ENCODE measurements around the gene PADI3. TPM values are rescaled to one million over a fixed set of nuclear protein-coding genes. Genes with fewer than 3 reads are reported as not detected.

PADI3 gene
- total and polyA plus RNA-seq, 2 experiments from 2014 or later, result 0.37 to 0.80 TPM

DNA sequence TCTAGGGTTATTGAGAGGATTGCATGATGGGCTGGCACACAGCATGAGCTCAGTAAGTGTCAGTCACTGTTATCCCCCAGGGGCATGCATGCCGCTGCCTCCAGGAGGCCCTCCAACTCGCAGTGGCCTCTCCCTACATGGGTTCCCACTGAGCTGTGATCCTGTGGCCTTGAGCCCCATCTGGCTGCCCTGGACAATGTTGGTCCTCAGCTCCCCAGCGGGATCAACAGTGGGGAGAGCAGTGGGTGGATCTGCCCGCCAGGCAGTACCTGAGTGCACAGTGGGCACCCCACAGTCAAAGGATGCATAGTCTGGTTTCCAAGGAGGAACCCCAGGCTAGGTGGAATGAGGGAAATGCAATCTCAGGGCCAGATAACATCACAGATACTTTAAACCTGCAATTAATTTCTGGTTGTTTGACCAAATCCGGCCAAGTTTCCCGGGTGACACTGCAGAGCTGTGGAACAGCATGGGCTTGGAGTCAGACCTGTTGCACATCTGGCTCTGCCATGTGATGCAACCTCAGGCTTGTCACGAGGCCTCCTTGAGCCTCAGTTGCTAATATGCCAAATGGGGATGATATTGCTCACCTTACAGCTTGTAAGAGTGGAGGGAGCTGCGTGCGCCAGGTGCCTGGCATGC is 9.3 kb downstream of the PADI3 start:
- Mint-ChIP-seq H3K4me3 (no peak overlapping the region), H3K27me3 (ENCODE audit: insufficient read depth, low read depth, poor library complexity) (peaks cover 11% of the 10 kb centered on the region), H3K9me3 (no peaks in the 10 kb centered on the region), H3K36me3 (ENCODE audit: low read depth) (no peaks in the 10 kb centered on the region), H3K4me1 (no peaks in the 10 kb centered on the region), H3K27ac (no peak overlapping the region)
- no peaks in the 10 kb centered on the region for H4K20me1 ChIP-seq (replicated peaks; ENCODE audit: insufficient read depth)
- no peaks in the 10 kb centered on the region for H3K79me2 ChIP-seq (replicated peaks; ENCODE audit: insufficient read depth)
- DNase-seq (ENCODE audit: low spot score) (no peak), ATAC-seq (no peak)
- H3K4me3 ChIP-seq, result no peak overlapping the region
- H3K27me3 ChIP-seq (ENCODE audit: insufficient read depth), result no peaks in the 10 kb centered on the region
- no peak overlapping the region for H3K4me2 ChIP-seq
- H2AFZ ChIP-seq, result no peak overlapping the region
- TF ChIP-seq ZNF114 (CRISPR knock-in tag; IDR thresholded peaks at IDR 0.05) (no peak), CREB1 (CRISPR knock-in tag; IDR thresholded peaks at IDR 0.05; ENCODE audit: low read depth) (no peak), ZNF331 (CRISPR knock-in tag; IDR thresholded peaks at IDR 0.05; ENCODE audit: low read depth) (no peak)
- TF ChIP-seq, protein P1, sequence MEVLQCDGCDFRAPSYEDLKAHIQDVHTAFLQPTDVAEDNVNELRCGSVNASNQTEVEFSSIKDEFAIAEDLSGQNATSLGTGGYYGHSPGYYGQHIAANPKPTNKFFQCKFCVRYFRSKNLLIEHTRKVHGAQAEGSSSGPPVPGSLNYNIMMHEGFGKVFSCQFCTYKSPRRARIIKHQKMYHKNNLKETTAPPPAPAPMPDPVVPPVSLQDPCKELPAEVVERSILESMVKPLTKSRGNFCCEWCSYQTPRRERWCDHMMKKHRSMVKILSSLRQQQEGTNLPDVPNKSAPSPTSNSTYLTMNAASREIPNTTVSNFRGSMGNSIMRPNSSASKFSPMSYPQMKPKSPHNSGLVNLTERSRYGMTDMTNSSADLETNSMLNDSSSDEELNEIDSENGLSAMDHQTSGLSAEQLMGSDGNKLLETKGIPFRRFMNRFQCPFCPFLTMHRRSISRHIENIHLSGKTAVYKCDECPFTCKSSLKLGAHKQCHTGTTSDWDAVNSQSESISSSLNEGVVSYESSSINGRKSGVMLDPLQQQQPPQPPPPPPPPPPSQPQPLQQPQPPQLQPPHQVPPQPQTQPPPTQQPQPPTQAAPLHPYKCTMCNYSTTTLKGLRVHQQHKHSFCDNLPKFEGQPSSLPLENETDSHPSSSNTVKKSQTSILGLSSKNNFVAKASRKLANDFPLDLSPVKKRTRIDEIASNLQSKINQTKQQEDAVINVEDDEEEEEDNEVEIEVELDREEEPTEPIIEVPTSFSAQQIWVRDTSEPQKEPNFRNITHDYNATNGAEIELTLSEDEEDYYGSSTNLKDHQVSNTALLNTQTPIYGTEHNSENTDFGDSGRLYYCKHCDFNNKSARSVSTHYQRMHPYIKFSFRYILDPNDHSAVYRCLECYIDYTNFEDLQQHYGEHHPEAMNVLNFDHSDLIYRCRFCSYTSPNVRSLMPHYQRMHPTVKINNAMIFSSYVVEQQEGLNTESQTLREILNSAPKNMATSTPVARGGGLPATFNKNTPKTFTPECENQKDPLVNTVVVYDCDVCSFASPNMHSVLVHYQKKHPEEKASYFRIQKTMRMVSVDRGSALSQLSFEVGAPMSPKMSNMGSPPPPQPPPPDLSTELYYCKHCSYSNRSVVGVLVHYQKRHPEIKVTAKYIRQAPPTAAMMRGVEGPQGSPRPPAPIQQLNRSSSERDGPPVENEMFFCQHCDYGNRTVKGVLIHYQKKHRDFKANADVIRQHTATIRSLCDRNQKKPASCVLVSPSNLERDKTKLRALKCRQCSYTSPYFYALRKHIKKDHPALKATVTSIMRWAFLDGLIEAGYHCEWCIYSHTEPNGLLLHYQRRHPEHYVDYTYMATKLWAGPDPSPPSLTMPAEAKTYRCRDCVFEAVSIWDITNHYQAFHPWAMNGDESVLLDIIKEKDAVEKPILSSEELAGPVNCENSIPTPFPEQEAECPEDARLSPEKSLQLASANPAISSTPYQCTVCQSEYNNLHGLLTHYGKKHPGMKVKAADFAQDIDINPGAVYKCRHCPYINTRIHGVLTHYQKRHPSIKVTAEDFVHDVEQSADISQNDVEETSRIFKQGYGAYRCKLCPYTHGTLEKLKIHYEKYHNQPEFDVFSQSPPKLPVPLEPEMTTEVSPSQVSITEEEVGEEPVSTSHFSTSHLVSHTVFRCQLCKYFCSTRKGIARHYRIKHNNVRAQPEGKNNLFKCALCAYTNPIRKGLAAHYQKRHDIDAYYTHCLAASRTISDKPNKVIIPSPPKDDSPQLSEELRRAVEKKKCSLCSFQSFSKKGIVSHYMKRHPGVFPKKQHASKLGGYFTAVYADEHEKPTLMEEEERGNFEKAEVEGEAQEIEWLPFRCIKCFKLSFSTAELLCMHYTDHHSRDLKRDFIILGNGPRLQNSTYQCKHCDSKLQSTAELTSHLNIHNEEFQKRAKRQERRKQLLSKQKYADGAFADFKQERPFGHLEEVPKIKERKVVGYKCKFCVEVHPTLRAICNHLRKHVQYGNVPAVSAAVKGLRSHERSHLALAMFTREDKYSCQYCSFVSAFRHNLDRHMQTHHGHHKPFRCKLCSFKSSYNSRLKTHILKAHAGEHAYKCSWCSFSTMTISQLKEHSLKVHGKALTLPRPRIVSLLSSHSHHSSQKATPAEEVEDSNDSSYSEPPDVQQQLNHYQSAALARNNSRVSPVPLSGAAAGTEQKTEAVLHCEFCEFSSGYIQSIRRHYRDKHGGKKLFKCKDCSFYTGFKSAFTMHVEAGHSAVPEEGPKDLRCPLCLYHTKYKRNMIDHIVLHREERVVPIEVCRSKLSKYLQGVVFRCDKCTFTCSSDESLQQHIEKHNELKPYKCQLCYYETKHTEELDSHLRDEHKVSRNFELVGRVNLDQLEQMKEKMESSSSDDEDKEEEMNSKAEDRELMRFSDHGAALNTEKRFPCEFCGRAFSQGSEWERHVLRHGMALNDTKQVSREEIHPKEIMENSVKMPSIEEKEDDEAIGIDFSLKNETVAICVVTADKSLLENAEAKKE (CRISPR knock-in tag; IDR thresholded peaks at IDR 0.05), result no peak
- TF ChIP-seq, protein P2, sequence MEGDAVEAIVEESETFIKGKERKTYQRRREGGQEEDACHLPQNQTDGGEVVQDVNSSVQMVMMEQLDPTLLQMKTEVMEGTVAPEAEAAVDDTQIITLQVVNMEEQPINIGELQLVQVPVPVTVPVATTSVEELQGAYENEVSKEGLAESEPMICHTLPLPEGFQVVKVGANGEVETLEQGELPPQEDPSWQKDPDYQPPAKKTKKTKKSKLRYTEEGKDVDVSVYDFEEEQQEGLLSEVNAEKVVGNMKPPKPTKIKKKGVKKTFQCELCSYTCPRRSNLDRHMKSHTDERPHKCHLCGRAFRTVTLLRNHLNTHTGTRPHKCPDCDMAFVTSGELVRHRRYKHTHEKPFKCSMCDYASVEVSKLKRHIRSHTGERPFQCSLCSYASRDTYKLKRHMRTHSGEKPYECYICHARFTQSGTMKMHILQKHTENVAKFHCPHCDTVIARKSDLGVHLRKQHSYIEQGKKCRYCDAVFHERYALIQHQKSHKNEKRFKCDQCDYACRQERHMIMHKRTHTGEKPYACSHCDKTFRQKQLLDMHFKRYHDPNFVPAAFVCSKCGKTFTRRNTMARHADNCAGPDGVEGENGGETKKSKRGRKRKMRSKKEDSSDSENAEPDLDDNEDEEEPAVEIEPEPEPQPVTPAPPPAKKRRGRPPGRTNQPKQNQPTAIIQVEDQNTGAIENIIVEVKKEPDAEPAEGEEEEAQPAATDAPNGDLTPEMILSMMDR (conservative IDR thresholded peaks at IDR 0.05; ENCODE audit: low read depth in 2 of 2), result no peak
- H3K36me3 ChIP-seq (ENCODE audit: insufficient read depth), result no peaks in the 10 kb centered on the region
- H3F3A ChIP-seq (replicated peaks; ENCODE audit: low read depth), result no peaks in the 10 kb centered on the region
- H3K4me1 ChIP-seq (ENCODE audit: insufficient read depth), result no peaks in the 10 kb centered on the region
- H3K9me2 ChIP-seq (ENCODE audit: insufficient read depth), result no peaks in the 10 kb centered on the region
- H3K27ac ChIP-seq (ENCODE audit: low read depth), result no peak overlapping the region

Measured in GM23338 (cell line).